ENCODE data around the gene MAP4K4. TPM values are rescaled to one million over a fixed set of nuclear protein-coding genes. Genes with fewer than 3 reads are reported as not detected.

The MAP4K4 gene
- total RNA-seq, 3 donors from 2014 or later = 26.4 to 54.6 (median 34.2) TPM

GRCh38 chr2:101823859-101824258 lies 126.4 kb downstream of the MAP4K4 start:
- no peaks in the 10 kb centered on the region for H3K4me1 ChIP-seq (ENCODE audit: low read depth)
- no peak for TF ChIP-seq CTCF (IDR thresholded peaks at IDR 0.05)
- no peak for DNase-seq
- no peaks in the 10 kb centered on the region for H3K9me3 ChIP-seq
- intact Hi-C loops (cut with DNase I, micrococcal nuclease) = no loop called here
- no peak overlapping the region for H3K4me3 ChIP-seq
- ATAC-seq = no peak
- H3K36me3 ChIP-seq (ENCODE audit: low read depth) = no peaks in the 10 kb centered on the region

DNA sequence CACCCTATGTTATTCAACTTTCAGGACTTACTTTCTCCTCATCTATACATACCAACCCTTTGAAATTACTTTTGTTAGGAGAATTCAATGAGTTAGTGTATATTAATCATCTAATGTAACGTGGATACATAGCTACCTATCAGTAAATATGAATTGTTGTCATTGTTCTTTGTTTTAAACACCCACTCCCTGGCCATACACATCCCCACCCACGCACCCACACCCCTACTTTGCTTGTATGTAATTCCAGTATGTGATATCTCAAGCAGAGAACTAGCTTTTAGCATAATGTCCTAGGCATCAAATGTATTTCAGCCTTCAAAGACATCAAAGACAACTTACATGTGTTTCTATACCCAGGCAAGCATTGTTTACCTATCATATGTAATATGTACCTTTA lies 129.2 kb downstream of the MAP4K4 start:
- intact Hi-C loops (cut with DNase I, micrococcal nuclease) = no loop called here

DNA sequence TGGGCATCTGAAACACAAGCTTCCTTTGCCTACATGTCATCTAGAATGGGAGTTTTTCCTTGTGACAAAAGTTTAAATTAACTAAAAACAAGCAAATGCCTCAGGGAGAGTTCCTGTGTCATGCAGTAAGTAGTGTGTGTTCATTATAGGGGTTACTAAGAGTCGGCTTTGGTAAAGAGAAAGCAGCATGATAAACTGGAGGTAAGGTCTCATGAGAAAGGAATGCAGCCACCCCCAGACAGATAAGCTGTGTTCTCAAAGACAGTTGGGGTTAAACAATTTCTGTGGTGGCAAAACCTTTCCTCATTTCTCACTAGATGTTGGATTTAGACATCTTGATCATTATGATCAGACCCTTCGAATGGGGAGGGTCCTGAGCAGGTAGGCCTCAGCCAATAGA lies 129.7 kb downstream of the MAP4K4 start:
- Histone ChIP-seq H3K9me3 (no peaks in the 10 kb centered on the region), H3K36me3 (ENCODE audit: low read depth) (no peaks in the 10 kb centered on the region), H3K4me1 (ENCODE audit: low read depth) (no peaks in the 10 kb centered on the region), H3K4me3 (no peak overlapping the region)
- TF ChIP-seq CTCF (IDR thresholded peaks at IDR 0.05) = no peak
- ATAC-seq = no peak
- DNase-seq = no peak
- intact Hi-C loops (cut with DNase I, micrococcal nuclease) = no loop called here

More for the DNA sequence above, 129.2 kb downstream of the MAP4K4 start:
- no peak for DNase-seq
- Histone ChIP-seq H3K4me3 (no peak overlapping the region), H3K4me1 (ENCODE audit: low read depth) (no peaks in the 10 kb centered on the region), H3K9me3 (no peaks in the 10 kb centered on the region), H3K36me3 (ENCODE audit: low read depth) (no peaks in the 10 kb centered on the region)
- no peak for TF ChIP-seq CTCF (IDR thresholded peaks at IDR 0.05)
- ATAC-seq = no peak

DNA sequence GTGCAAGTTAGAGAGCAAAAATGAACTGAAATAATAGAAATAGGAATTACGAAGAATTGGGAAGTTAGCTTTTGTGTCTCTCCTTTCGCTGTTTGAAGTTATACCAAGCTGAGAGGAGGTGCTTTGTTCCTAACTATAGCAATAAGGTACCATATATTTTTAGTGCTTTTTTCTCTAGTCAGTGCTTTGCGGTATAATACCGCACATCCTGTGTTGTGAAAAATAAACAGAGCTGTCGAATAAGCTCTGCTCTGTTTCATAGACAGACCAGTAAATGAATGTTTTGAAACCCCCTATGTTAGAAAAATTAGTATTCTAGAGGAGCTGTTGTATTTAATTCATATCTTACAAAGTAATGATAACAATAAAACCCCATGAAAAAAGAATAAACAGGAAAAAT lies 130.8 kb downstream of the MAP4K4 start:
- no peak for TF ChIP-seq CTCF (IDR thresholded peaks at IDR 0.05)
- Histone ChIP-seq H3K36me3 (ENCODE audit: low read depth) (no peaks in the 10 kb centered on the region), H3K4me1 (ENCODE audit: low read depth) (no peaks in the 10 kb centered on the region), H3K4me3 (no peak overlapping the region), H3K9me3 (no peaks in the 10 kb centered on the region)
- no peak for DNase-seq
- intact Hi-C loops (cut with DNase I, micrococcal nuclease) = no loop called here
- peak; percentile 15 for ATAC-seq

- no peak for TF ChIP-seq CTCF (IDR thresholded peaks at IDR 0.05)
- H3K9me3 ChIP-seq = no peaks in the 10 kb centered on the region
These were observed 131.3 kb downstream of the MAP4K4 start for GRCh38 chr2:101828673-101829334.

DNA sequence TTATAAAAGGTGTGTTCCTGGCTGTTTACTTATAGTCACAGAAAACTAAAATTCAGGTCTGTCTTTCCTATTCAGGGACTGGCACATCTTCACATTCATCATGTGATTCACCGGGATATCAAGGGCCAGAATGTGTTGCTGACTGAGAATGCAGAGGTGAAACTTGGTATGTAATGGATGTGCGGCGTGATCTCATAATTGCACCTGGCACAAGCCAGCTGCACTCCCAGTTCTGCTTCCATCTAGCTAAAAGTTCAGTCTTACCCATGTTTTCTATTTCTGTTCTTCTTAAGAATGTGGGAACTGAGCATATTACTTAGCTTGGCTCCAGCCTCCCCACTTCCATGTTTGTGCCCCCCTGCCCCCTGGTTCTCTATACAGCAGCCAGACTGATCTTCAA lies 131.9 kb downstream of the MAP4K4 start:
- Histone ChIP-seq H3K4me3 (no peak overlapping the region), H3K9me3 (no peaks in the 10 kb centered on the region), H3K36me3 (ENCODE audit: low read depth) (no peaks in the 10 kb centered on the region), H3K4me1 (ENCODE audit: low read depth) (no peaks in the 10 kb centered on the region)
- ATAC-seq = no peak
- no peak for TF ChIP-seq CTCF (IDR thresholded peaks at IDR 0.05)
- intact Hi-C loops (cut with DNase I, micrococcal nuclease) = no loop called here
- DNase-seq = no peak

More at GRCh38 chr2:101828673-101829334, 131.3 kb downstream of the MAP4K4 start:
- Histone ChIP-seq H3K4me1 (ENCODE audit: low read depth) (no peaks in the 10 kb centered on the region), H3K36me3 (ENCODE audit: low read depth) (no peaks in the 10 kb centered on the region), H3K4me3 (no peak overlapping the region)
- no peak for ATAC-seq
- intact Hi-C loops (cut with DNase I, micrococcal nuclease) = no loop called here
- no peak for DNase-seq

All from mucosa of descending colon (tissue), 3 donors.